GM18526 (cell line): ENCODE results near the gene NINJ2.

ENCODE experiments used
- POLR2A ChIP-seq: IDR thresholded peaks from 3 replicates; pipeline ENCODE4 v1.6.1; 2011; ENCODE audit not compliant: insufficient read length; ENCODE audit errors: extremely low read depth

NINJ2 gene

GRCh38 chr12:612293-612692 is 51.0 kb downstream of the NINJ2 start:
- TF ChIP-seq POLR2A = no peak

- no peak for TF ChIP-seq POLR2A
Measured at GRCh38 chr12:611721-612120, 51.5 kb downstream of the NINJ2 start.

- no peak for TF ChIP-seq POLR2A
Measured at GRCh38 chr12:608921-609320, 54.3 kb downstream of the NINJ2 start.

- TF ChIP-seq POLR2A = no peak
Measured at GRCh38 chr12:608413-608812, 54.8 kb downstream of the NINJ2 start.

- TF ChIP-seq POLR2A = no peak
Measured at GRCh38 chr12:607541-608001, 55.7 kb downstream of the NINJ2 start.

GRCh38 chr12:604956-605355 is 58.3 kb downstream of the NINJ2 start:
- no peak for TF ChIP-seq POLR2A

GRCh38 chr12:602700-603068 is 60.6 kb downstream of the NINJ2 start:
- TF ChIP-seq POLR2A = no peak

GRCh38 chr12:601976-602699 is 61.1 kb downstream of the NINJ2 start:
- no peak for TF ChIP-seq POLR2A

- no peak for TF ChIP-seq POLR2A
Measured at GRCh38 chr12:599756-600155, 63.5 kb downstream of the NINJ2 start.

- TF ChIP-seq POLR2A = no peak
Measured at GRCh38 chr12:597926-598568, 65.2 kb downstream of the NINJ2 start.

- TF ChIP-seq POLR2A = no peak
Measured at GRCh38 chr12:593396-594270, 69.6 kb downstream of the NINJ2 start.

- TF ChIP-seq POLR2A = no peak
Measured at GRCh38 chr12:592024-592505, 71.2 kb downstream of the NINJ2 start.

GRCh38 chr12:591167-592023 is 71.8 kb downstream of the NINJ2 start:
- TF ChIP-seq POLR2A = no peak

GRCh38 chr12:590206-590750 is 73.0 kb downstream of the NINJ2 start:
- no peak for TF ChIP-seq POLR2A
